Lung microvascular endothelial cell (primary cell): ENCODE data around the gene GPLD1. TPM values are rescaled to one million over a fixed set of nuclear protein-coding genes. Genes with fewer than 3 reads are reported as not detected.

Experiments used
- DNase-seq, 2 donors: peaks; one replicate each; pipeline versions ENCODE4 v3.0.0 to v3.0.0-alpha.2; 2010; ENCODE audit warnings: low read depth in 2 of 2
- total RNA-seq: library from RNA; depleted of rRNA; stranded (reverse); fragments of >200 nt; gene quantifications from 2 replicates; pipeline ENCODE4 v1.2.1, GENCODE V29; 2014

Gene GPLD1
- total RNA-seq, 1 donor from 2014 or later: 0.20 TPM

DNA sequence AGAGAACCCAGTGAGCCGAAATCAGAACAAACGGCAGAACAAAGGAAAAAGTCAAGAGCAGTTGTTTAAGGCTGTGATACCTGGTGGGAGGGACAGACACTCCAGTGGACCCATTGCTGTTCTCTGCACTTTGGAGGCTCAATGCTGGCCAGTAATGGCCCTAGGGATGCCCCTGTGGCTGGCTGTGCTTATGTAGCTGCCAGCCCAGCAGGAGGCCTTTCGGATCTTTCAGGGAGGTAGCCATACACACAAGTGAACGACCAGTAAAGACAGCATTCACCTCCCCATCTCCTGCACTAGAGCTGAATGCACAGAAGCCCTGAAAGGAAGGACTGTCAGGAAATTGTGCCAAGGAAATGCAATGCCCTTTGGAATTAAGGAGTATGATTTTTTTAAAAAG lies 34.3 kb downstream of the GPLD1 start:
- no peak for DNase-seq

DNA sequence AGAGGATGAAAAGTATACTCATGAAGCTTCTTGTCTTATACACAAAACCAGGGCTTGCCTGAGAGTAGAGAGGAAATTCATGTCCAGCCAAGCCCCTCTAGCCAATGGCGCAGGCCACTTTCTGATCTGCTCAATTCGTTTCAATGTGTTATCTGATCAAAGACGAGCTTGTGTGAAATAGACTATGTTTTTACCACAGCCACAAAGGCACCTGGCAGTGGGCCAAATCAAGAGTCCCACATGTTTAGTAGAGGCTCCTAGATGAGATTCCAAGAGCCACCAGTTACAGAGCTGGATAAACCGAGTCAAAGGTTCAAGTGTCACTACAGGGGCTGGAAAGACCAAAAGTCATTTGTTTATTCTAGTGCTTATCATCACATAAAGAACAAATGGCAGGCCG lies 34.9 kb downstream of the GPLD1 start:
- no peak for DNase-seq

DNA sequence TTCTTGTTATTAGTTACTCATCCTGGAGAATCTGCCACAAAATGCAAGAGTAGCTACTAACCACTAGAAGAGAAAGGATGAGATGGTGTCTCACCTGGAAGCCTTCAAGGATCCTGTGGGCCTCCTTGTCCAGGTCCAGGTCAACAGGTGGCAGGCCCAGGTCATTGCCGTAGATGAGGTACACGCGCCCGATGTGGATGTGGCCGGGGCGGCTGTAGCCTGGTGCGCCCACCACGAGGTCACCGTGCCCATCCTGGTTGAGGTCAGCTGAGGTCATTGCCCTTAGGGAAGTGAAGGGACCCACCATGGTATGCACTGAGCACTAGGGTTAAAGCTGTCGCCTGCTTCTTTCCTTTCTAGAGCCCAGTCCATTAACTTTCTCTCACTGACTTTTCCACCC lies 35.5 kb downstream of the GPLD1 start:
- no peak for DNase-seq

DNA sequence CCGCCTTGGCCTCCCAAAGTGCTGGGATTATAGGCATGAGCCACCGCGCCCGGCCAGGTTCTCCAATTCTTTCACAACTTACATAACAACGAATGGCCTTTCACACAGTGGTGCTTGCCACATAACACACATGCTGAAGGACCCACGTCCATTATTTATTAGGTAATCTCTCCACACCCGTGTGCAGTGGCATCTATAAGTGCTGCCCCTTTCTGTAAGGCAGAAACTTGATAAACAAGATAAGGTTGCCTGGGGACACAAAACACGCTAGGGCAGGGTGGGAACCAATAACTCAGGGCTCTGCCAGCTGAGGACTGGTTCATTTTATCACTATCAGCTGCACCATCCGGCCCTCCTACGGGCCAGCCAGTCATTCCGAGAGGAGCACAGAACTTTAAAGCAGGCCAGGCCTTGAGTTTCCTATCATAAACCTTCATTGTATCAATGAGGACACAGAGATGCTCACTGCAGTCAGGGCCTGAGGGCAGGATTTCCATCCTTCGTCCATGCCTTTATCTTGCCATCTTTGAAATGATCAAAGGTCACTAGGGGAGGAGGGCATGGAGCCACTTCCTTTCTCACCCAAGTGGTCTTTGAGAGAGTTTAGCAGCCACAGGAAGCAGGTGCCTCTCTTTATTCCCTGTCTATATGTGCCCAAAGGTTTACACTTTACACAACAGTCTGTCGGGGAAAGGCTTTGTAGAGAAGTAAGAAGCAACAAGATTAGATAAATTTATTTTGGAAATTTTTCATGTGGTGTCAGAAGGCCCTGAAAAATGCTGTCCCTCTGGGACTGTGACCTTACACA lies 37.6 kb downstream of the GPLD1 start:
- no peak for DNase-seq

DNA sequence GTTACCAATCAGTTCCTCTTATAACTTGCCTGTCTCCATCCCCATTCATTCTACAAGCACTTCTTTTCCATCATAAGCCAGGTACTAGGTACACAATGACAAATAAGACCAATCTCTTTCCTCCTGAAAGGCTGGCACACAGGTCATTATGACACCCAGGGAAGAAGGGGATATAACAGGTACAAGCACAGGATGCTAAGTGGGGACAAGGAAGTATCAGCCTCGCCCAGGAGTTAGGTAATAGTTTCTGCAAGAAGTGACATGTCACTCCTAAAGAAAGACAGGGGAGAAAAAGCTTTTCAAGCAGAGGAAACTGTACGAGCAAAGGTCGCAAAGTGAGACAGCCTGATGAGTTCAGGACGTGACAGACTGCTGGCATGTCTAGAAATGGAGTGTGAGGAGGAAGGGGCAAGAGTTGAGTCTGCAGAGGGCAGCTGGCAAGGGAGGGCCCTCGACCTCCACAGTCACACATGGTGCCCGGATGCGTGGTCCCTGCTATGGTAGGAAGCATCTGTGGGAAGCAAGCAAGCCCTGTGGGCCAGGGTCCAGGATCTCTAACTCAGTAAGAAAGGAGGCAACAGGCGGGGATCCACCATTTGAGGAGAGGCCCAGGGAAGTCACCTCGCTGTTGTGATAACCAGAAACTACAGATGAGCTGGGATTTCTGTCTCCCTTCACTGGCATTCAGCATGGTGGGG lies 40.4 kb downstream of the GPLD1 start:
- DNase-seq: no peak

DNA sequence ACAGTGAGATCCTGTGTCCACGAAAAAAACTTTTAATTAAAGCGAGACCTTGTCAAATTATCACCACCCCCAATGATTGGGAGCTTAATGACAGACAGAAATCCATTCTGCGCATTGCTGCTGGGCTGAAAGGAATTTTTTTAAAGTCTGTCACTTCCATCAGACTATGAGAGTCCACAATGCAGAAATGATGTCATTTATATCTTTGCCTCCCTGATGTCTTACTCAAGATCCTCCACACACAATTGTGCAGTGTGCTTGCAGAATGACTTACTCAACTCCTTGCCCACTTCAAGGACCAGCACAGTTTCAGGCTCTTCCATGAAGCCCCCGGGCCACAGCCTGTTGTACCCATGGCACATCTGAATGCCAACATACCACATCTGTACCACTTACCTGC lies 41.0 kb downstream of the GPLD1 start:
- DNase-seq: no peak

DNA sequence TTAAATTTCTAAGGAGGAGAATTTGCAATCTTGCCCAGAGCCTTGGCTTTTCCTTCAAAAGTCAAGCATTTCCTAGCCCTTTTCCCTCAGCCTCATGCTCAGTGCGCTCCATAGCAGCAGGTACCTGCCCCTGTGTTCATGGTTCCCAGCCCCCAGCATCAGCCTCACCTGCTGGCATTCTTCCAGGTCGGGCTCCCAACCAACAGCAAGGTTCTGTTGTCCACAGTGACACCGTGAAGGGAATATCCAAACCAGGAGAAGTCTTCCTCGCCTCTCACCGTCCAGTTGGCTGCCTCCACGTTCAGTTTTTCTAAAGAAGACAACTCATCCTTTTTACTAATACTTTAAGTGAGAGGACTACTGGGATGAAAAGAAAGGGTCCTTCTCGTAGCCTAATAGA lies 42.7 kb downstream of the GPLD1 start:
- no peak for DNase-seq

DNA sequence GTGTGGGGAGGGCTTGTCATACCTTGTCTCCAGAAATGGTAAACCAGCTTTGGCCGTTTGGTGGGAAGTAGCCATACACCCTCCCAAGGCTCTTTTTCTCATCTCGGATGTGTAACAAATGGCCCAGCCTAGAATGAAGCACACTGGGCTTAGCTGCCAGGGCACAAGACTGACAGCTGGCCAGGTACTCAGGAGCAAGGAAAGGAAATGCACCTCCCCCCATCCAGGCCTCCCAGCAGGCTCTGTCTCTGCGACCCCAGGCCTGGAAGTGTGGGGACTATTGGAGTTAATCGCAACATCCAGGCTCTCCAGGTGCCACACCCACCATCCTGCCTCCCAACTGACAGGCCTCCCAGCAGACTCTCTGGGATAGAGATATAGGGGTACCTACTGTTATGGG lies 43.7 kb downstream of the GPLD1 start:
- DNase-seq: no peak

DNA sequence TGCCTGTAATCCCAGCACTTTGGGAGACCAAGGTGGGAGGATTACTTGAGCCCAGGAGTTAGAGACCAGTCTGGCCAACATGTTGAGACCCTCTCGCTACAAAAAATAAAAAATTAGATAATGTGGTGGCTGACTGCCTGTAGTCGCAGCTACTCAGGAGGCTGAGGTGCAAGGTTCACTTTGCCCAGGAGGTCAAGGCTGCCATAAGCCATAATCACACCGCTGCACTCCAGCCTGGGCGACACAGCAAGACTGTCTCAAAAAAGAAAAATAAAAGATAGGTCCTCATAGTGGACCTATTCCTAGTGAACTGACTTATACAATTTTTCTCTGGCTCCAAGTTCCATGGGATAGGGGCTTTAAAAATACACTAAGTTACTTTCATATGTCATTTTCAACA lies 44.8 kb downstream of the GPLD1 start:
- DNase-seq: no peak

DNA sequence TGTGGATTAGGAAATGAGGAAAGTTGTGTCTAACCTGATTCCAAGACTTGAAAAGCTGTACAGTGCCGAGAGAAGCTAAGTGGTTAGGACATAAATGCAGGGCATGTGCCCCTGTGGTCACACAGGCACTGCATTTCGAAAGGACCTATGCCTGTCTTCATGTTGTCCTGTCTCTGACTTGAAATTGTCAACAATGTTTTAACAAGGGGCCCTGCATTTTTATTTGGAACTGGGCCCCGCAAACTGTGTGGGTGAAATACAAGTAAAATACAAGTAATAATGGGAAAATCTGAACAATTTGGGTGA lies 47.8 kb downstream of the GPLD1 start:
- no peak for DNase-seq

DNA sequence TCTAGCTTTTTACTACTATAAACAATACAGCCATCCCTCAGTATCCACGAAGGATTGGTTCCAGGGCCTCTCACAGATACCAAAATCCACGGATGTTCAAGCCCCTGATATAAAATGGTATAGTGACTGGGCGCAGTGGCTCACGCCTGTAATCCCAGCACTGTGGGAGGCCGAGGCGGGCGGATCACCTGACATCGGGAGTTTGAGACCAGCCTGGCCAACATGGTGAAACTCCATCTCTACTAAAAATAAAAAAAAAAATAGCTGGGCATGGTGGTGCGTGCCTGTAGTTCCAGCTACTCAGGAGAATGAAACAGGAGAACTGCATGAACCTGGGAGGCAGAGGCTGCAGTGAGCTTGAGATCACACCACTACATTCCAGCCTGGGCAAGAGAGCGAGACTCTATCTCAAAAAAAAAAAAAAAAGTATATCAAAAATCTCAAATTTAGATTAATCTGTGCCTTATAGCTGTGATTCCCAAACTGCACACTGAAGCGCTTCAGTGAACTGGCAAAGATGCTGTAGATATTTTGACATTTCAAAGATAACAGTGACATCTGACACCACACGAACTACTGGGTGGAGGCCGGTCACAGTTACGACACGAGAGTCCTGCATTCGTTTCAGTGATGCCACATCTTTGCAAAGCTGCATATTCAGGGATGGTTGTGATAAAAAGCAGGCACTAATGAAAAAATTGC lies 48.3 kb downstream of the GPLD1 start:
- DNase-seq: no peak

DNA sequence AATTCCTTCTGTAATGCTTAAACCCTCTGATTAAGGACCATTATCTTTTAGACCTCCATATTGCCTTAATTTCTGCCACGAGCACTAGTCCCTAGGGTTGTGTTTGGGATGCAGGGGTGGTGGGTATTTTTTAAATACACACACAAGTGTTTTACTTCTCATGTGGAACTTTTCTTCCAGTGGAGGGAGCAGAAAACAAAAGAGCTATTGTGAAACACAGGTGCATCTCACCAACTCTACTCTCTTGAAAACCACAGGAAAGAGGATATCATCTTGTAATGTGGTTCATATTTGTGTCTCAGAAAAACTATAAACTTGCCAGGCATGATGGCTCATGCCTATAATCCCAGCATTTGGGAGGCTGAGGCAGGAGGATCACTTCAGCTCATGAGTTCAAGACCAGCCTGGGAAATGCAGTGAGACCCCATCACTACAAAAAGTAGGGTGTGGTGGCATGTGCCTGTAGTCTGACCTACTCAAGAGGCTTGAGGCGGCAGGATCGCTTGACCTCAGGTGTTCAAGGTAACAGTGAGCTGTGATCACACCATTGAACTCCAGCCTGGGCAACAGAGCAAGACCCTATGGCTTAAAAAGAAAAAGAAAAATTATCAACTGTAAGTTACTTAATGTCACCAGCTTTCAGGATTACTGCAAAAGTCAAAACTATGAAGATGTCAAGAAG lies 49.4 kb downstream of the GPLD1 start:
- DNase-seq: no peak

DNA sequence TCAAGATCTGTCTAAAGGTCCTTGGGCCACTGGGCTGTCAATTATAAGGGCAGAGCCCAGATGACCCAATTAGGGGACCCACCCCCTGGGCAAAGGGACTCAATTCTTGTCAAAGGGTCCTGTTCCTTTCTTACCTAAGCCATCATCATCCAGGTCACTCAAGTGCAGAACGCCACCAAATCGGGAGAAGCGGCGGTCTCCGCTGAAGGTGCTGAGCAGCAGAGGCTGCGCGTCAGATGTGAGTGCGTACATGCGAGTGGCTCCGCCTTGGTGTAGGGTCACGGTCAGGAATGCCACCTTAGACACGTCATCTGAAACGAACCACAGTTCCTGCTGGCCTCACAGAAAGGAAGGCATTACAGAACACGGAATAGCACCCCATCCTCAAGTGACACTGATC lies 52.4 kb downstream of the GPLD1 start:
- no peak for DNase-seq

DNA sequence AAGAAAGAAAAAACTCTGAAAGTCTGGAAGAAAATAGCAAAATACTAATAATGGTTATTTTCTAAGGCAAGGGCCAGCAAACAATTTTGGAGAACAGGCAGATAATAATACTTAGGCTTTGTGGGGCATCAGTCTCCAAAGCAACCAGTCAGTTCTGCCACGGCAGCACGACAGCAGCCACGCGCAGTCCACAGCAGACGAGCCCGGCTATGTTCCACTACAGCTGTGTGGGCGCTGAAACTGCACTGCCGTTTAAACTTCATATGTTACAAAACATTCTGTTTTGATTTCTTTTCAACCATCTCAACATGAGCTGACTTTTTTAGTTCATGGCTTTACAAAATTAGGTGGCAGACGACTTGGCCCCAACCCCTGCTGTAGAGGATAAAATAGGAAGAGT lies 56.8 kb downstream of the GPLD1 start:
- no peak for DNase-seq

DNA sequence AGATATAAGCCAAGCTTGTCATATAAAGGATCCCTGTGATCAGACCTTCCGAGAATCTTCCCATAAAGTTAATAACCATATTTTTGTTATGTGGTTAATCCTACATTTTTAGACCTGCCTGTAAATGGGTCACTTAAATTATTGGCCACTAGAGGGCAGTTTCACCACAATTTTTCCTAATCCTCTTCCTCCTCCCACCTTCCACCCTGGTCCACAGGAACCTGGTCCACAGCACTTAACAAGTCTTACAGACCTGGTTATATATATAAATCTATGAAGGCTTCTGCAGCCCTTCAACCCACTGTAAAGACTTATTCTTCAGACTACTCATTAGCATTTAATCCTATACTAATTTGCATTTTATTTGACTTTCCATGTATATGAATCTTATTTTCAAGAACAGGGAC lies 58.3 kb downstream of the GPLD1 start:
- peak; percentile 53 to 65 for DNase-seq

DNA sequence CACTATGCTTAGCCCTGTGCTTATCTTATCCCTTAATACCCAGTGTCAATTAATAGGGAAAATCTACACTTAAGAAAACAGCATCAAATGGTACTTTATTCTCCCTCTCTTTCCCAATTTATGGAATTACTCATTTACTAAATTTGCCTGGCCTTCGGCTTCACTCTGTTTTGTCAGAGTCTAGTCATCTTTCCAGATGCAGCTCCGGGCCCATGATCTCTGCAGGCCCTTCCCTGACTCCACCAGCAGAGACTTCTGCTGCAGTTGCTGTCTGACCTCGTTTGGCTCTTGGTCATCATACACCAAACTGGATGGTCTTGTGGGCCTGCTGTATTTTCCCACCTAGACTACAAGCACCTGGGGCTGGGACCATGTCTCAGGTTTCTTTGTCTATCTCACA lies 59.3 kb downstream of the GPLD1 start:
- no peak for DNase-seq

DNA sequence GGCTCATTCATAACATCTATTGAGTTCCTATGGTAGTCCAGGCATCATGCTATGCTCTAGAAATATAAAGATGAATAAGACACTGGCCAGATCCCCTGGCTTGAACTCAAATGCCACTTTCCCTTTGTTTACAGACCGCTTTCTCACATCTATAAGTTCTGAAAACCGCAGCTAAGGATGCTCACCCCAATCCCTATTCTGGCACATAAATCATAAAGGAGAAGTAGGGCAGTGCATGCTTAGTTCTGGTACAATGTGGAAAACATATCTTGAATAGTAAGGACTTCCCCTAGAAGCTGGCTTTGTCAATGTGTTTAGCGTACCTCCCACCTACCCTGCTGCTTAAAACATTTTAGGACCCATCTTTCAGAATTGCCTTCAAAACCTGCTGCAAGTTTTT lies 60.2 kb downstream of the GPLD1 start:
- DNase-seq: no peak

DNA sequence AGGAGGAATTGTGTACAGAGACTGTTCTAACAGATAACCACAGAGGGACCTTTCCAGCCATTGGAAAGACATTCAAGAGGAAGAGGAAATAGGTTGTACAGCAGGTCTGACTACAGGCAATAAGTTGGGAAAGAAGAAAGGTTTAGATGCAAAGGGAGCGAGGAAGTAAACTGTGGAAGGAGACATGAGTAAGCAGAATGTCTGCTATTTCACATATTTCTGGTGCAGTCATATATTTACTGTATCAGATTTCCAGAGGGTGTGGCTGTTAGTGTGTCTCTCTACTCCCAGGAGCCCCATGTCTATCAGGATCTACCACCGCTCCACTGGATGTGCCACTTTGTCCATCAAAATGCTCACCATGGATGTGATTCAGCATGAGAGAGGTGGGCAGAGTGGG lies 60.8 kb downstream of the GPLD1 start:
- no peak for DNase-seq

DNA sequence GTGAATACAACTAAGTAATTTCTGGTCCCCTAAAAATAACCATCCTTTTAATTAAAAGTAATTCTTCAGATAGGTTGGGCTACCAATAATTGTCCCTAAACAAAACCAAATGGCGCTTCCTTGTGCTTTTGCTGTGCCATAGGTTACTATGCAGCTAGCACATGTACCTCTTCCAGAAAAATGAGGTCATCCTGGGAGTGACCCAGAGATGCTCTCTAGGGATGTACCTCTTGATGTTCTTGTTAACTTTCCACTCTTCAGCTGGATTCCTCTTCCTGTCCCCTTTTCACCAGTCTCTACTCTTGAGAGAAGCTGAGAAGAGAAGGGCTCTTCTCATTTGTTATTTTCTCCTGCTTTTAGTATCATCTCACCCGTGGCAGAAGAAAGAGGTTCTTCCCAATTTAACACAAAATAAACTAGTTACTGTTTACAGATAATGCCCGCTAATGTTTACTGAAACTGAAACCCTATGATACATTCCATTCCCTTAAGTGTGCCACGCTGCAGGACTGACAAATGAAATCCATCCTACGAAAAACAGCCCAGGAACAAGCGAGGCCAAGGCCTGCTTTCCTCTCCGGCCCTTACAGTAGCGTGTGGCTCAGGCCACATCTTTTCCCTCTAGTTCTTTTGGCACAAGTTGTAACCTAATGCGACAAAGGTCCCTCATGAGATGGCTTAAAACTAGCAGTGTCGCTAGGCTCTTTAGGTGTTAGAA lies 62.5 kb downstream of the GPLD1 start:
- no peak for DNase-seq

DNA sequence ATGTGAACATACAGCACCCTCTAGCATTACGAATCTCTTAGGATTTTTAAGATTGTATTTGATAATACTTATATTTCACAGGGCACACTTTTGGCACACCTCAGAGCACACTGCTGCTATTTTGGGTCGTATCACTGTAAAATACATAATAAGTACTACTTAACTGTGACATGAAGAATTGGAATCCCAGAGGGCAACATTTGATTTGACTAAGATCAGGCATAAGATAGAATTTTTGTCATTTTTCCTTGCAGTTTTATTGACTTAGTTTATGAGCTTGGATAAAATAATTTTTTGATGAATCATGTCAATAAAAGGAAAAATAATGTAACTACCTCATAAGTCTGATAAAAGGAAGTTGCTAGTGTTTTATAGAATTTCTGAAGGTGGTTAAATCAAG lies 64.3 kb downstream of the GPLD1 start:
- no peak for DNase-seq

DNA sequence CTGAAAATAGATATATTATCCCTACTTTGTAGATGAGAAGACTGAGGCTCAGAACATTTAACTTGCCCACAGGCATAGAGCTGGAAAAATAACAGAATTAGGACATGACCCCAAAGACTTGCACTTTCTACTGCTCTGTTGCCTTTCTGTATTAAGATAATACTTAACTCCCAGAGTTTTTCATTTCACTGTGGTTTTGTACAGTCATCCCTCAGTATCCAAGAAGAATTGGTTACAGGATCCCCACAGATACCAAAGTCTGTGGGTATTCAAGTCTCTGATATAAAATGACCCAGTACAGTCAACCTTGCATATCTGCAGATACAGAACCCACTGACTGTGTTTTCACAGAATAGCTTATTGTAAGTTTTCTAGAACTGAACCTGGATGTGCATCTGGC lies 69.9 kb downstream of the GPLD1 start:
- no peak for DNase-seq

DNA sequence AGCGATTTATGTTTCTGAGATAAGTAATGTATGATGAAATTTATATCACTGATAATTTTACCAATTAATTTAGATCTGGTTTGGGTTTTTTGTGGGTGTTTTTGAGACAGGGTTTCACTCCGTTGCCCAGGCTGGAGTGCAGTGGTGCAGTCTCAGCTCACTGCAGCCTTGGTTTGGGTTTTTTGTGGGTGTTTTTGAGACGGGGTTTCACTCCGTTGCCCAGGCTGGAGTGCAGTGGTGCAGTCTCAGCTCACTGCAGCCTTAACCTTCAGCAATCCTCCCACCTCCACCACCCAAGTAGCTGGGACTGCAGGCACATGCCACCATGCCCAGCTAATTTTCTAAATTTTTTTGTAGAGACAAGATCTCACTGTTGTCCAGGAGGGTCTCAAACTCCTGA lies 73.6 kb downstream of the GPLD1 start:
- no peak for DNase-seq
